CD14-positive monocyte (primary cell): Measurements from ENCODE around the gene BTAF1. TPM values are rescaled to one million over a fixed set of nuclear protein-coding genes. Genes with fewer than 3 reads are reported as not detected.

Experiments
- DNase-seq, 3 donors: peaks; one replicate each; pipeline ENCODE4 v3.0.0-alpha.2; 2011 to 2022
- H2AFZ ChIP-seq: 2 replicates; pipeline ENCODE4 v1.6.0; 2012; ENCODE audit warnings: mild to moderate bottlenecking, low read depth, low read length, inconsistent platforms; ENCODE audit not compliant: insufficient read depth, poor library complexity, severe bottlenecking
- H3K27ac ChIP-seq, 2 donors: 1 replicate in 1 of 2; 2 replicates in 1 of 2; pipeline ENCODE4 v1.5.1; 2012 to 2013; ENCODE audit warnings: low read length in 2 of 2, control low read depth in 1 of 2, inconsistent platforms in 1 of 2, low read depth in 1 of 2, mild to moderate bottlenecking in 1 of 2
- H3K27me3 ChIP-seq, 2 donors: one replicate each; pipeline versions ENCODE4 v1.6.0 to v1.6.1; 2011 to 2013; ENCODE audit warnings: low read length in 2 of 2; ENCODE audit not compliant: control insufficient read depth in 2 of 2, insufficient read depth in 2 of 2
- H3K36me3 ChIP-seq, 2 donors: replicated peaks in 1 of 2; 1 replicate in 1 of 2; 2 replicates in 1 of 2; pipeline versions ENCODE4 v1.5.1 to v1.6.1; 2012 to 2013; ENCODE audit warnings: low read length in 2 of 2, control low read depth in 1 of 2, inconsistent platforms in 1 of 2, mild to moderate bottlenecking in 1 of 2; ENCODE audit not compliant: insufficient read depth in 2 of 2, control insufficient read depth in 1 of 2
- H3K4me1 ChIP-seq, 2 donors: 1 replicate in 1 of 2; 2 replicates in 1 of 2; pipeline versions ENCODE4 v1.5.1 to v1.6.1; 2012 to 2013; ENCODE audit warnings: low read length in 2 of 2, control low read depth in 1 of 2, inconsistent platforms in 1 of 2, mild to moderate bottlenecking in 1 of 2, moderate library complexity in 1 of 2; ENCODE audit not compliant: insufficient read depth in 2 of 2, control insufficient read depth in 1 of 2
- H3K4me2 ChIP-seq: replicated peaks from 2 replicates; pipeline ENCODE3; 2012; ENCODE audit warnings: low read length, moderate library complexity, mild to moderate bottlenecking; ENCODE audit not compliant: poor library complexity, severe bottlenecking; ENCODE audit errors: extremely low read depth
- H3K4me3 ChIP-seq, 3 experiments: fragments of 200-600 bp in 1 of 3; sonication (generic) in 1 of 3; replicated peaks in 1 of 3; 1 replicate in 2 of 3; 2 replicates in 1 of 3; pipeline ENCODE4 v1.5.1; 2011 to 2013; ENCODE audit warnings: low read length in 3 of 3, mild to moderate bottlenecking in 3 of 3, control low read depth in 2 of 3, low read depth in 2 of 3, inconsistent platforms in 1 of 3, moderate library complexity in 1 of 3
- H3K79me2 ChIP-seq: 2 replicates; pipeline ENCODE4 v1.6.0; 2012; ENCODE audit warnings: mild to moderate bottlenecking, control low read depth, inconsistent platforms, low read length, moderate library complexity; ENCODE audit not compliant: insufficient read depth
- H3K9ac ChIP-seq: 2 replicates; pipeline ENCODE4 v1.6.0; 2017; ENCODE audit warnings: low read length, mild to moderate bottlenecking; ENCODE audit not compliant: insufficient read depth, poor library complexity, severe bottlenecking
- H3K9me3 ChIP-seq, 2 donors: replicated peaks in 1 of 2; 1 replicate in 1 of 2; 2 replicates in 1 of 2; pipeline versions ENCODE4 v1.5.1 to v1.6.1; 2012 to 2013; ENCODE audit warnings: low read length in 2 of 2, control low read depth in 1 of 2; ENCODE audit not compliant: control insufficient read depth in 1 of 2, insufficient read depth in 1 of 2
- H4K20me1 ChIP-seq: 2 replicates; pipeline ENCODE4 v1.6.0; 2012; ENCODE audit warnings: mild to moderate bottlenecking, low read length, control low read depth, moderate library complexity; ENCODE audit not compliant: insufficient read depth
- H3K27ac Mint-ChIP-seq, 7 donors: one replicate each; pipeline ENCODE4 v1.8.0; 2020; ENCODE audit warnings: mild to moderate bottlenecking in 7 of 7, mixed read lengths in 7 of 7, moderate library complexity in 6 of 7, inconsistent platforms in 2 of 7
- H3K27me3 Mint-ChIP-seq, 3 donors: one replicate each; pipeline ENCODE4 v1.8.0; 2021 to 2022; ENCODE audit warnings: low read depth in 3 of 3, mild to moderate bottlenecking in 3 of 3, mixed read lengths in 3 of 3, moderate library complexity in 3 of 3, inconsistent platforms in 1 of 3
- H3K36me3 Mint-ChIP-seq, 2 donors: one replicate each; pipeline ENCODE4 v1.8.0; 2020; ENCODE audit warnings: mixed read lengths in 2 of 2, inconsistent platforms in 1 of 2, mild to moderate bottlenecking in 1 of 2
- H3K4me1 Mint-ChIP-seq: one replicate; pipeline ENCODE4 v1.8.0; 2020; ENCODE audit warnings: mild to moderate bottlenecking, mixed read lengths
- H3K4me3 Mint-ChIP-seq, 2 donors: one replicate each; pipeline ENCODE4 v1.8.0; 2020; ENCODE audit warnings: mild to moderate bottlenecking in 2 of 2, mixed read lengths in 2 of 2, moderate library complexity in 1 of 2
- H3K9me3 Mint-ChIP-seq, 7 donors: one replicate each; pipeline ENCODE4 v1.8.0; 2020 to 2022; ENCODE audit warnings: mixed read lengths in 7 of 7, mild to moderate bottlenecking in 6 of 7, moderate library complexity in 6 of 7, inconsistent platforms in 2 of 7
- CTCF ChIP-seq: fragments of 200-600 bp; IDR thresholded peaks from one replicate; pipeline ENCODE4 v1.8.0; 2022; ENCODE audit warnings: antibody characterized with exemption, mild to moderate bottlenecking
- WGBS: methylation state at CpG from one replicate; pipeline ENCODE4 v1.1.5; 2013; ENCODE audit warnings: missing lambda C conversion rate; ENCODE audit not compliant: insufficient coverage; 5-methylcytosine and 5-hydroxymethylcytosine counted together
- intact Hi-C, 2 donors: fragments of 100-400 bp; cut with micrococcal nuclease; formaldehyde crosslinking; loops; one replicate each; pipeline versions ENCODE4 v1.15.0 to v1.15.1; 2023
- polyA minus RNA-seq: library from RNA; depleted of rRNA, polyadenylated mRNA; stranded (reverse); fragments of >200 nt; gene quantifications from 2 replicates; pipeline ENCODE4 v1.2.3, GENCODE V29; 2012
- polyA plus RNA-seq, 3 donors: library from polyadenylated mRNA; depleted of rRNA in 1 of 3; unstranded in 2 of 3; stranded (reverse) in 1 of 3; fragments of 300-500 nt in 2 of 3; fragments of >200 nt in 1 of 3; fragmentation: Illumina TruSeq in 2 of 3; gene quantifications; 1 replicate in 2 of 3; 2 replicates in 1 of 3; pipeline ENCODE4 v1.2.3, GENCODE V29; 2012 to 2021
- total RNA-seq, 12 experiments: library from RNA in 1 of 12; stranded (reverse) in 1 of 12; fragments of 120-200 nt in 1 of 12; gene quantifications; one replicate each; pipeline ENCODE4 v1.2.4 and lab custom pipeline; 2013 to 2026; ENCODE audit warnings: mixed read lengths in 6 of 12, inconsistent platforms in 1 of 12

Gene BTAF1
- 63.7 TPM for total RNA-seq (2013)
- polyA plus RNA-seq: 10 to 100 TPM in 1 of 3 donors, 1 to 10 TPM in 2; 3.7 to 59.8 (median 5.1) TPM
- 28.6 and 32.1 TPM in 2 replicates for polyA minus RNA-seq
- total RNA-seq (lab: John Stamatoyannopoulos, UW): 159 to 660 (median 483) reads per million in 11 experiments

- DNase-seq: peak; percentile 92 to 94 (median 93)
These were observed at the start of gene BTAF1 for GRCh38 chr10:91923371-91924211. TSS of gene BTAF1 (plus strand) at chr10:91923770. CDS start at chr10:91924077, 307 bp downstream.

More at GRCh38 chr10:91923371-91924211, at the start of gene BTAF1:
- peak within 1 kb of the TSS; percentile 86 for H2AFZ ChIP-seq
- H3K79me2 ChIP-seq: peaks cover 51% of the 10 kb centered on the region
- H3K27me3 ChIP-seq: no peaks in the 10 kb centered on the region
- peaks cover 0 to 3% (median 1%) of the 10 kb centered on the region in 3 donors for H3K27me3 Mint-ChIP-seq
- H4K20me1 ChIP-seq: peaks cover 20% of the 10 kb centered on the region
- WGBS: under 1% methylated on average over 61 of the region's 65 CpGs
- H3K4me2 ChIP-seq: peak within 1 kb of the TSS; percentile 77
- H3K4me1 ChIP-seq: peaks cover 20 to 38% of the 10 kb centered on the region in 2 donors
- peaks cover 1 to 12% of the 10 kb centered on the region in 2 donors for H3K36me3 Mint-ChIP-seq
- peaks cover 35% of the 10 kb centered on the region for H3K4me1 Mint-ChIP-seq
- H3K27ac Mint-ChIP-seq: peak within 1 kb of the TSS; percentile 94 to 99 (median 96)
- H3K9me3 Mint-ChIP-seq: peaks cover 2 to 12% (median 7%) of the 10 kb centered on the region in 7 donors
- peak within 1 kb of the TSS; percentile 93 to 98 for H3K27ac ChIP-seq
- peak within 1 kb of the TSS; percentile 98 for H3K9ac ChIP-seq
- intact Hi-C loops: loop anchor here in 1 of 2 donors (5.0 kb wide), 1 partner anchor 126 kb away; the partner anchor contains the start of gene TNKS2
- peaks cover 0 to 8% of the 10 kb centered on the region in 2 donors for H3K9me3 ChIP-seq
- no peak for TF ChIP-seq CTCF
- peak within 1 kb of the TSS; percentile 92 to 97 (median 92) for H3K4me3 ChIP-seq
- no peaks in the 10 kb centered on the region for H3K36me3 ChIP-seq
- peak within 1 kb of the TSS; percentile 86 to 95 for H3K4me3 Mint-ChIP-seq
